Endothelial cell of umbilical vein (primary cell): Measurements from ENCODE around the gene IQGAP3. TPM values are rescaled to one million over a fixed set of nuclear protein-coding genes. Genes with fewer than 3 reads are reported as not detected.

Experiments
- BruUV-seq: library from RNA; stranded (reverse); fragments of 400-500 nt; replicated peaks from 2 replicates; lab custom pipeline; 2021; lab: Mats Ljungman, UMichigan
- CTCF ChIA-PET: fragments of 300-600, 350-600 bp; sonication (Branson Sonifier 250); formaldehyde crosslinking; loops from one replicate; lab custom pipeline; 2021; ENCODE audit warnings: antibody characterized with exemption, inconsistent platforms; lab: Charles Lee
- POLR2A ChIA-PET: fragments of 300-600, 350-600 bp; sonication (Branson Sonifier 250); formaldehyde crosslinking; loops from one replicate; lab custom pipeline; 2021; ENCODE audit warnings: antibody characterized with exemption, inconsistent platforms; lab: Charles Lee
- DNase-seq: peaks from one replicate; pipeline ENCODE4 v3.0.0-alpha.2; 2011; ENCODE audit warnings: low read depth, low spot score
- FAIRE-seq: peaks from 2 replicates; lab custom pipeline; 2011; peaks lifted over from hg19 to GRCh38; lab: Jason Lieb, UNC
- H2AFZ ChIP-seq: 2 replicates; pipeline ENCODE4 v1.6.0; 2012; ENCODE audit warnings: low read depth, low read length, control low read depth, inconsistent platforms
- H3K27ac ChIP-seq: 2 replicates; pipeline ENCODE4 v1.5.1; 2011; ENCODE audit warnings: low read depth, mild to moderate bottlenecking, control low read depth, low read length, moderate library complexity; ENCODE audit not compliant: insufficient read depth
- H3K27me3 ChIP-seq, 2 experiments: 2 replicates each; pipeline versions ENCODE4 v1.6.0 to v1.6.1; 2011; ENCODE audit warnings: low read length in 2 of 2, mixed read lengths in 1 of 2; ENCODE audit not compliant: control insufficient read depth in 2 of 2, insufficient read depth in 2 of 2
- H3K36me3 ChIP-seq, 2 experiments: 2 replicates in 1 of 2; 3 replicates in 1 of 2; pipeline ENCODE4 v1.5.1; 2011; ENCODE audit warnings: low read length in 2 of 2, mild to moderate bottlenecking in 1 of 2, moderate library complexity in 1 of 2; ENCODE audit not compliant: control insufficient read depth in 2 of 2, insufficient read depth in 2 of 2; ENCODE audit errors: extremely low read depth in 1 of 2
- H3K4me1 ChIP-seq: 3 replicates; pipeline ENCODE4 v1.5.1; 2011; ENCODE audit warnings: mild to moderate bottlenecking, low read length; ENCODE audit not compliant: control insufficient read depth, insufficient read depth; ENCODE audit errors: extremely low read depth
- H3K4me2 ChIP-seq: 2 replicates; pipeline ENCODE4 v1.6.1; 2011; ENCODE audit warnings: low read length, control low read depth, mixed read lengths; ENCODE audit not compliant: insufficient read depth
- H3K4me3 ChIP-seq, 3 experiments: fragments of 200-600 bp in 1 of 3; sonication (generic), shearing (Covaris generic) in 1 of 3; replicated peaks in 1 of 3; 2 replicates each; pipeline ENCODE4 v1.5.1; 2011 to 2016; ENCODE audit warnings: control low read depth in 3 of 3, low read length in 3 of 3, mild to moderate bottlenecking in 2 of 3, inconsistent platforms in 1 of 3, low read depth in 1 of 3, moderate library complexity in 1 of 3; ENCODE audit not compliant: insufficient read depth in 1 of 3
- H3K79me2 ChIP-seq: 2 replicates; pipeline ENCODE4 v1.6.0; 2012; ENCODE audit warnings: low read length, inconsistent platforms; ENCODE audit not compliant: control insufficient read depth, insufficient read depth
- H3K9ac ChIP-seq: replicated peaks from 2 replicates; pipeline ENCODE3; 2011; ENCODE audit warnings: low read length, control low read depth; ENCODE audit not compliant: insufficient read depth; ENCODE audit errors: extremely low read depth
- H3K9me1 ChIP-seq: replicated peaks from 3 replicates; pipeline ENCODE4 v1.6.0; 2011; ENCODE audit warnings: mild to moderate bottlenecking, low read length; ENCODE audit not compliant: control insufficient read depth, insufficient read depth; ENCODE audit errors: extremely low read depth
- H3K9me3 ChIP-seq: replicated peaks from 2 replicates; pipeline ENCODE4 v1.5.1; 2012; ENCODE audit warnings: low read length, inconsistent platforms; ENCODE audit not compliant: control insufficient read depth, insufficient read depth
- H4K20me1 ChIP-seq: replicated peaks from 2 replicates; pipeline ENCODE3; 2011; ENCODE audit warnings: mild to moderate bottlenecking, low read length; ENCODE audit not compliant: control insufficient read depth, insufficient read depth; ENCODE audit errors: extremely low read depth
- EZH2 ChIP-seq: IDR thresholded peaks from 2 replicates; pipeline ENCODE4 v1.6.1; 2012; ENCODE audit warnings: borderline replicate concordance, low read depth, mild to moderate bottlenecking, moderate library complexity, low read length, inconsistent platforms; ENCODE audit not compliant: severe bottlenecking
- FOS ChIP-seq: IDR thresholded peaks from 2 replicates; pipeline ENCODE4 v1.6.1; 2011; ENCODE audit warnings: mild to moderate bottlenecking, low read length, moderate library complexity, borderline replicate concordance; ENCODE audit not compliant: insufficient read depth
- GATA2 ChIP-seq: IDR thresholded peaks from 2 replicates; pipeline ENCODE4 v1.7.0; 2011; ENCODE audit warnings: low read depth, mild to moderate bottlenecking, moderate library complexity, mixed read lengths, low read length; ENCODE audit not compliant: insufficient read length, insufficient read depth
- JUN ChIP-seq: IDR thresholded peaks from 2 replicates; pipeline ENCODE4 v1.6.1; 2011; ENCODE audit warnings: borderline replicate concordance, low read depth; ENCODE audit not compliant: insufficient read length, insufficient read depth
- MAX ChIP-seq: IDR thresholded peaks from 2 replicates; pipeline ENCODE4 v1.6.1; 2011; ENCODE audit not compliant: insufficient read depth, insufficient read length
- MYC ChIP-seq: IDR thresholded peaks from one replicate; pipeline ENCODE4 v1.6.1; 2011; ENCODE audit warnings: mild to moderate bottlenecking, low read depth, low read length
- POLR2A ChIP-seq: IDR thresholded peaks from 2 replicates; pipeline ENCODE4 v1.6.1; 2012; ENCODE audit warnings: low read depth, mild to moderate bottlenecking, control low read depth, low read length
- dilution Hi-C: fragments of 300-500 bp; cut with MboI; formaldehyde crosslinking; loops from one replicate; pipeline ENCODE4 v1.15.0; 2019; ENCODE audit warnings: low sequenced_read_pairs; ENCODE audit not compliant: extremely low pct_ligation_motif_present
- intact Hi-C: fragments of 100-400 bp; cut with micrococcal nuclease; formaldehyde crosslinking; loops from one replicate; pipeline ENCODE4 v1.10.0; 2022
- polyA plus RNA-seq, 4 experiments: library from polyadenylated mRNA; depleted of rRNA in 3 of 4; stranded (reverse) in 3 of 4; unstranded in 1 of 4; fragments of >200 nt; gene quantifications; 2 replicates each; pipeline versions ENCODE4 v1.2.1 to v1.2.3, GENCODE V29; 2011 to 2012; ENCODE audit warnings: missing spikeins in 1 of 4
- total RNA-seq: library from RNA; stranded (reverse); gene quantifications from 2 replicates; pipeline ENCODE4 v1.2.3, GENCODE V29; 2021

The IQGAP3 gene
- total and polyA plus RNA-seq, 2 donors (not counting 3 experiments of a cell fraction or from before 2014, with no cell fraction given): 28.3 to 60.7 TPM

GRCh38 chr1:156574039-156574633 lies 1.8 kb upstream of the IQGAP3 start:
- Histone ChIP-seq H4K20me1 (no peaks in the 10 kb centered on the region), H3K27me3 (peaks cover 5 to 6% of the 10 kb centered on the region in 2 experiments), H3K4me2 (no peak overlapping the region), H3K9me3 (no peaks in the 10 kb centered on the region), H3K9ac (no peak overlapping the region), H3K36me3 (no peaks in the 10 kb centered on the region), H3K9me1 (no peaks in the 10 kb centered on the region), H3K27ac (no peak overlapping the region), H3K4me1 (peaks cover 13% of the 10 kb centered on the region), H2AFZ (no peak overlapping the region), H3K4me3 (no peak overlapping the region), H3K79me2 (peaks cover 16% of the 10 kb centered on the region)
- FAIRE-seq: no peak
- BruUV-seq: no TSS peak
- CTCF ChIA-PET: interaction anchor here (1.1 to 1.3 kb wide), 3 partner anchors 19 to 93 kb away, joined by 3 to 11 read pairs (median 3); no protein-coding TSS in a partner anchor
- dilution Hi-C loops (no loop called here), intact Hi-C loops (loop anchor here (5.0 kb wide), 1 partner anchor 33 kb away; no protein-coding TSS in a partner anchor)
- DNase-seq: no peak
- POLR2A ChIA-PET: no interaction called here
- TF ChIP-seq JUN: no peak
- TF ChIP-seq MAX: no peak

GRCh38 chr1:156572663-156573018 lies 276 bp upstream of the IQGAP3 start:
- Histone ChIP-seq H3K9ac (no peak overlapping the region), H3K9me3 (no peaks in the 10 kb centered on the region), H3K4me1 (peaks cover 13% of the 10 kb centered on the region), H3K79me2 (peaks cover 17% of the 10 kb centered on the region), H3K27me3 (peaks cover 3 to 6% of the 10 kb centered on the region in 2 experiments), H3K4me2 (peak overlapping the region; percentile 44), H3K27ac (no peak overlapping the region), H3K9me1 (no peaks in the 10 kb centered on the region), H2AFZ (peak overlapping the region; percentile 65), H3K4me3 (peak overlapping the region in 2 of 3 experiments; percentile 66 to 71), H3K36me3 (no peaks in the 10 kb centered on the region), H4K20me1 (no peaks in the 10 kb centered on the region)
- POLR2A ChIA-PET: no interaction called here
- dilution Hi-C loops (no loop called here), intact Hi-C loops (loop anchor here (1.0 to 5.0 kb wide), 3 partner anchors 35 to 116 kb away; no protein-coding TSS in a partner anchor)
- FAIRE-seq (no peak), DNase-seq (no peak)
- TF ChIP-seq MAX: no peak
- TF ChIP-seq MYC: no peak
- TF ChIP-seq FOS: no peak
- no peak for TF ChIP-seq EZH2
- TF ChIP-seq POLR2A: no peak
- no peak for TF ChIP-seq GATA2
- BruUV-seq: no TSS peak
- CTCF ChIA-PET: interaction anchor here (0.9 to 3.3 kb wide), 2 partner anchors 71 to 91 kb away, joined by 3 to 42 read pairs; no protein-coding TSS in a partner anchor
